Measurements from ENCODE around the gene KCNH4.

- no peak for TF ChIP-seq CTCF (IDR thresholded peaks at IDR 0.05)
- no peak for TF ChIP-seq POLR2A (IDR thresholded peaks at IDR 0.05)
- no peak for TF ChIP-seq EP300 (IDR thresholded peaks at IDR 0.05)
- TF ChIP-seq POLR2AphosphoS5 (IDR thresholded peaks at IDR 0.05) = no peak
These were observed 887 bp upstream of the KCNH4 start for GRCh38 chr17:42181851-42182207.
